A673 (cell line): ENCODE results near the gene ZC3H18.

Source experiments
- CTCF ChIP-seq: fragments of 300-800, 200-600 bp; sonication (generic); conservative IDR thresholded peaks from 2 replicates; pipeline ENCODE4 v1.5.1; 2017; ENCODE audit warnings: low read depth, mild to moderate bottlenecking, antibody characterized with exemption, low read length, moderate library complexity, mixed read lengths
- EZH2 ChIP-seq: fragments of 200-600 bp; sonication (generic); IDR thresholded peaks from 2 replicates; pipeline ENCODE4 v1.6.1; 2017; ENCODE audit warnings: borderline replicate concordance, low read depth, mild to moderate bottlenecking, mixed read lengths, antibody characterized with exemption, low read length; ENCODE audit not compliant: poor library complexity, severe bottlenecking

GRCh38 chr16:88634994-88635670, 64.9 kb downstream of the ZC3H18 start:
- TF ChIP-seq CTCF = no peak
- no peak for TF ChIP-seq EZH2
